ENCODE results near the gene TAL2. TPM values are rescaled to one million over a fixed set of nuclear protein-coding genes. Genes with fewer than 3 reads are reported as not detected.

The TAL2 gene
- not detected for total RNA-seq (ENCODE audit: insufficient read depth, low replicate concordance)

GRCh38 chr9:105662184-105663104 lies at the start of gene TAL2:
Gene TAL2 (plus strand): TSS chr9:105662457. CDS start chr9:105662497, 40 bp downstream.
- DNase-seq (ENCODE audit: low spot score), result no peak

GRCh38 chr9:105621001-105621400 lies 41.3 kb upstream of the TAL2 start:
- DNase-seq (ENCODE audit: low spot score), result no peak

GRCh38 chr9:105625088-105625487 lies 37.2 kb upstream of the TAL2 start:
- no peak for DNase-seq (ENCODE audit: low spot score)

GRCh38 chr9:105632807-105633206 lies 29.4 kb upstream of the TAL2 start:
- no peak for DNase-seq (ENCODE audit: low spot score)

DNA sequence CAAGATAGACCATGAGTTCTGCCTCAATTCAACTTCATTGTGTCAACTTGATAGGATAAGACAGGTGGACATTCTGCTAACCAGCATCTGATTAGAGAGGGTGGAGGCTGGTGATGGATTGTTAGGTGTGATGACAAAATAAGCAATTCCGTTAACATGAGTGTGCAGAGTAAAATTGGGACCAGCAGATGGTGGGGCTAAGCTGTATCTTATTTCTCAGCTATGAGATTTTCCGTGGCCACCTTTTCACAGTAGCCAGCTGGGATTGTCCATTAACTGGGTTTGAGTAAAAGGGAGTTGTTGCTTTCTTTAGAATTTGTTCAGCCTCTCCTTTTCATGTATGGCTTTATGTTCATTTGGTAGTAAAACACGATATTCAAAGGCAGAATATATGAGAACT lies 28.8 kb upstream of the TAL2 start:
- no peak for DNase-seq (ENCODE audit: low spot score)

- DNase-seq (ENCODE audit: low spot score), result no peak
These were observed 25.9 kb upstream of the TAL2 start for GRCh38 chr9:105636331-105636730.

DNA sequence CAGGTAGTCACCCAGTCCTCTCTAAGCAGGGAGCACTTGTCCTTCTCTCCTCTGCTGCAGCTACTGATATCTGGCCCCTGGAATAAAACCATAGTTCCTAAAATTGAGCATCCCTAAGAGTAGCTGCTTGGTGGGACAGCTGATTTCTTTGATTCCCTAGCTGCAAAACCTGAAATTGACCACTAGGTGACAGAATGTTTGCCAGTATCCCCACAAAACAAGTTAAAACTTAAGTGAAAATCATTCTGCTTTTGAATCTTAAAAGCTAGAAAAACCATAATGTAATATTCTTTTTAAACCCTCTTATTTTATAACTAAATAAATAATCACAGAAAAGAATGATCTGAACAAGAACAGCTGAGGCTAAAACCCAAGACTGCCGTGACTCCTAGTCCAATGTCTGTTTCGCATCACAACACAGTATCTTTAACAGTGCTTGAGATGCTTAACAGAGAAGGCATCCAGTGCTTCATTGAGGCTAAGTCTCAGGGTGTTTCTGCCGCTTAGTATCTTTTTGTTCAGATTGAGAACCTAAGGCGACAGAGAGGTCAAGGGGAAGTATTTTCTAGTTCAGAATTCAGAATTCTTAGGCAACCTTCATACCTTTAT lies 24.4 kb upstream of the TAL2 start:
- no peak for DNase-seq (ENCODE audit: low spot score)

DNA sequence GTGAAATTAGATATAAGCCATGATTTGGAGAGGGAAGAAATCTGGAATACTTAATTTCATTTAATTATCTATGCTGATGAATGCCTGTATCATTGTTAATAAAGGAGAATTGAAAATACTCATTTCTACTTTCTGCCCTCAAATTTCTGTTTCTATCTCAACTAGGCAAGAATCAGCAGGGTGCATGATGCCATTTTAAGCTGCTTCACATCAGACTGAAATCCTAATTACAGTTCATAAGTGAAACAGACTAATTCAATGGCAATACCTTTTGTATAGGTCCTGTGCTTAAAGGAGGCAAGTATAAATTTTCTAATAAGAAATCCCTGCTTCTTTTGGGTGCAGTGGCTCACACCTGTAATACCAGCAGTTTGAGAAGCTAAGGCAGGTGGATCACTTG lies 22.3 kb upstream of the TAL2 start:
- DNase-seq (ENCODE audit: low spot score), result no peak

GRCh38 chr9:105643795-105644194 lies 18.5 kb upstream of the TAL2 start:
- no peak for DNase-seq (ENCODE audit: low spot score)

GRCh38 chr9:105646879-105647594 lies 15.2 kb upstream of the TAL2 start:
- DNase-seq (ENCODE audit: low spot score), result no peak

GRCh38 chr9:105647595-105648349 lies 14.5 kb upstream of the TAL2 start:
- DNase-seq (ENCODE audit: low spot score), result peak; percentile 10

GRCh38 chr9:105651806-105652205 lies 10.5 kb upstream of the TAL2 start:
- no peak for DNase-seq (ENCODE audit: low spot score)

GRCh38 chr9:105656131-105656921 lies 5.9 kb upstream of the TAL2 start:
- no peak for DNase-seq (ENCODE audit: low spot score)

GRCh38 chr9:105658351-105658750 lies 3.9 kb upstream of the TAL2 start:
- no peak for DNase-seq (ENCODE audit: low spot score)

DNA sequence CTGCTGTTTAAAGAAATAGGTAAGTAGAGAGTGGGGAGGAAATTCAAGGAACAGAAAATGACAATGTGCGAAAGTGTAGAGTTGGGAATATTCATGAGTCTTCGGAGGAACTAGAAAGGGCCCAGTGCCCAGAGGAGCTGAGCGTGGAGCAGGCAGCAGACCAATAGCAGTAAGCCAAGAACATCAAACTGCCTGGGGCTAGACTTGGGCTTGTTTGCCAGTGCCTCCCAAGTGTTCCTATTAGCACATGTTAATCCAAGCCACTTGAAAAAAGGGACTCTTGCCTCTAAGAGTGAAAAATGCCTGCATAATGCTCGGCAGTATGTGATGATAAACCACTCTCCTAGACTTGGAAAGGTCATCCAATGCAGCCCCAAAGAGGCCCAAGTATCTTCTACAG lies 1.2 kb upstream of the TAL2 start:
- DNase-seq (ENCODE audit: low spot score), result no peak

DNA sequence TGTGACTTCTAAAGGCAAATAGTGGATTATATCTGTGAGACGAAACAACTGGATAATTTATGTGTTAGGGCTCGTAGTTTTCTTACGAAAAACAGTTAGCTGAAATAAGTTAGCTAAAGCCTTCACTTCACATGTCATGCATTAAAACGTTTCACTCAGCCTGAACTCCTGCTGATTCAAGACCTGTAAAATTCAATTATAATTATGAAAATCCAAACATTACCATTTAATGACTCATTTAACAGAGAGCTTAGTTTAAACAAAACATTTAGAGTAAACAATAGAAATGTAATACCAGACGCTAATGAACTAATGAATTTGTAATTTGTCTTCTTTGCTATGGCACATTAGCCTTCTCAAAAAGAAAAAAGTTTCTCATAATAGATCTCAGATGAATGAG lies 1.7 kb downstream of the TAL2 start:
- DNase-seq (ENCODE audit: low spot score), result no peak

GRCh38 chr9:105667867-105668266 lies 5.6 kb downstream of the TAL2 start:
- DNase-seq (ENCODE audit: low spot score), result no peak

GRCh38 chr9:105670315-105670714 lies 8.1 kb downstream of the TAL2 start:
- DNase-seq (ENCODE audit: low spot score), result no peak

DNA sequence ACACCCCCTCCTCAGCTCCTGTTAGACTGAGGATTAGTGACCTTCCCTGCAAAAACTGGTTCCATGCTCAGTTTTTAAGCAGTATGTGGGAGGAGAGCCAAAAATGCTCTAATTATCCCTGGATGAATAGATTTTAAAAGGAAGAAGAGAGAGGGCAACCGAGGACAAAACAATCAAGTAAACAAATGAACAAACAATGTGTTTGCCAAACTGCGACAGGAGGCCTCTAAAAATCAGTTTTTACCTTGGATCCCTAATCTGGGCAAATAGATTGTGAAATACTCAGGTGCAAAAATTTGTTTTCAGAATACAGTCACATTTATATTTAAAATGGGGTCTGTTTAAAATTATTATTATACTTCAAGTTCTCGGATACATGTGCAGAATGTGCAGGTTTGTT lies 8.5 kb downstream of the TAL2 start:
- no peak for DNase-seq (ENCODE audit: low spot score)

DNA sequence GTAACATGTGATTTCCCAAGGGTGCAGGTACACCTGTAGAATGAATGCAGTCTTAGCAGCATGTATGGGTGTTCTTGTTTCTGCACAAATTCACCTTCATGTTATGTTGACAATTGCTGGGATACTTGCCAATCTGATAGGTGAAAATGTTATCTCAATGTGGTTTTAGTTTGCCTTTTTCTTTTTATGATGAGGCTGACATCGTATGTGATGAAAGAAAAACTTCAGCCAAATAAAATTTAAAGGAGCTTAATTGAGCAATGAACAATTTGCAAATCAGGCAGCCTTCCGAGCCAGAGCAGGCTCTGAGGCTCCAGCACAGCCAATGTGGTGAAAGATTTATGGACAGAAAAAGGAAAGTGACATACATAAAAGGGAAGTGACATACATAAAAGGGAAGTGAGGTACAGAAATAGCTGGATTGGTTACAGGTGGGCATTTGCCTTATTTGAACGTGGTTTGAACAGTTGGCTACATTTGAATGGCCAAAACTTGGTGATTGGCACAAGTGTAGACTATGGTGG lies 10.5 kb downstream of the TAL2 start:
- no peak for DNase-seq (ENCODE audit: low spot score)
